Adrenal gland (tissue), 12 donors: Measurements from ENCODE around the gene SLC35B1. TPM values are rescaled to one million over a fixed set of nuclear protein-coding genes. Genes with fewer than 3 reads are reported as not detected.
A peak's percentile ranks its signal among the peaks of the same experiment; 100 is the strongest.
"Not testable (repeated sequence)": the region's sequence is repeated elsewhere in the genome, so short reads cannot be mapped to it uniquely, and the experiment has no call there.

Source experiments
- DNase-seq, 7 donors: peaks; one replicate each; pipeline ENCODE4 v3.0.0-alpha.2; 2019 to 2020
- H3K27ac ChIP-seq, 5 donors: fragments of 200-600 bp; sonication (generic) in 4 of 5; 1 replicate in 3 of 5; 2 replicates in 2 of 5; pipeline versions ENCODE4 v1.5.1 to v1.8.0; 2016 to 2020; ENCODE audit warnings: mild to moderate bottlenecking in 1 of 5
- H3K27me3 ChIP-seq: fragments of 200-600 bp; 2 replicates; pipeline ENCODE4 v1.8.0; 2021
- H3K36me3 ChIP-seq, 2 donors: fragments of 200-600 bp; replicated peaks in 1 of 2; 1 replicate in 1 of 2; 2 replicates in 1 of 2; pipeline versions ENCODE4 v1.5.1 to v1.8.0; 2018 to 2022
- H3K4me1 ChIP-seq, 2 donors: fragments of 200-600 bp; replicated peaks in 1 of 2; 1 replicate in 1 of 2; 2 replicates in 1 of 2; pipeline versions ENCODE4 v1.5.1 to v1.8.0; 2018 to 2021
- H3K4me3 ChIP-seq, 4 donors: fragments of 200-600 bp; sonication (generic) in 3 of 4; one replicate each; pipeline ENCODE4 v1.5.1; 2016 to 2018
- H3K9me3 ChIP-seq, 3 donors: fragments of 200-600 bp; sonication (generic) in 1 of 3; replicated peaks in 1 of 3; 1 replicate in 2 of 3; 2 replicates in 1 of 3; pipeline versions ENCODE4 v1.5.1 to v1.8.0; 2016 to 2021
- CTCF ChIP-seq, 6 experiments: fragments of 450-650 bp in 4 of 6; fragments of 200-600 bp in 2 of 6; sonication (generic) in 1 of 6; IDR thresholded peaks; 1 replicate in 5 of 6; 2 replicates in 1 of 6; pipeline versions ENCODE4 v1.5.1 to v1.8.0; 2016 to 2021; ENCODE audit warnings: antibody characterized with exemption in 6 of 6, mild to moderate bottlenecking in 2 of 6, moderate library complexity in 1 of 6
- POLR2A ChIP-seq, 2 donors: fragments of 450-650 bp; IDR thresholded peaks; one replicate each; pipeline ENCODE4 v1.6.1; 2017; ENCODE audit warnings: antibody characterized with exemption in 2 of 2, mild to moderate bottlenecking in 2 of 2, moderate library complexity in 1 of 2
- WGBS, 4 donors: extraction: QIAGEN DNeasy Blood & Tissue Kit in 2 of 4; methylation state at CpG; one replicate each; pipeline versions ENCODE4 v1.1.5 to v1.1.7; 2013 to 2017; 5-methylcytosine and 5-hydroxymethylcytosine counted together
- intact Hi-C, 2 donors: fragments of 100-400 bp; cut with DNase I; formaldehyde crosslinking; loops; one replicate each; pipeline versions ENCODE4 v1.14.1 to v1.15.0; 2022 to 2023
- polyA plus RNA-seq, 3 donors: library from polyadenylated mRNA; stranded (reverse); fragments of 200-250 nt in 2 of 3; fragments of 350-450 nt in 1 of 3; fragmentation: Illumina TruSeq in 1 of 3; extraction: RNeasy Lipid Tissue Mini Kit (QIAGEN cat#74804) in 1 of 3; gene quantifications; one replicate each; pipeline ENCODE4 v1.2.3, GENCODE V29; 2013 to 2014
- total RNA-seq, 9 donors: library from RNA; depleted of rRNA in 4 of 9; stranded (reverse); fragments of >200 nt in 4 of 9; fragments of 120-200 nt in 1 of 9; fragmentation: NEBNext Ultra II Directional in 1 of 9; extraction: Animal tissue kit (Norgen Biotek cat#: 25700) in 1 of 9; gene quantifications; one replicate each; pipeline versions ENCODE4 v1.1.0 to v1.2.4, GENCODE V29; 2013 to 2023
- donor health status: healthy with polysubstance abuse.
- donor health status: Bipolar disorder and iron deficiency.
- donor health status: DM: yes; HTN: yes; CAD: no.
- donor health status: DM: no; HTN: no; CAD: no.
- donor health status: DM: no; HTN: no; CAD: no.
- donor health status: DM: yes; HTN: yes; CAD: no.

SLC35B1 gene
- total and polyA plus RNA-seq, 12 donors, result 20.9 to 87.9 (median 43.0) TPM

GRCh38 chr17:49677933-49678847 is 29.6 kb downstream of the SLC35B1 start, which contains the start of gene SPOP:
SPOP (minus strand) TSS chr17:49678097; CDS start chr17:49622810, 55,287 bp downstream.
- Histone ChIP-seq H3K4me3 (peak within 1 kb of the TSS in 3 of 4 donors; percentile 36 to 78 (median 75)), H3K9me3 (no peaks in the 10 kb centered on the region), H3K27ac (peak within 1 kb of the TSS; percentile 85 to 99 (median 96)), H3K27me3 (no peaks in the 10 kb centered on the region), H3K36me3 (no peaks in the 10 kb centered on the region), H3K4me1 (peaks cover 26 to 38% of the 10 kb centered on the region in 2 donors)
- intact Hi-C loops, result no loop called here
- WGBS, 4 donors, result 15 to 20% (median 18%) methylated on average over 38 to 53 of the region's 53 CpGs
- peak; percentile 99 to 100 (median 100) for DNase-seq
- TF ChIP-seq POLR2A (IDR thresholded peaks at IDR 0.05) (peak; percentile 19 to 69), CTCF (IDR thresholded peaks at IDR 0.05) (no peak)

GRCh38 chr17:49677134-49677932 is 30.4 kb downstream of the SLC35B1 start:
- intact Hi-C loops, result no loop called here
- Histone ChIP-seq H3K27me3 (no peaks in the 10 kb centered on the region), H3K27ac (peak overlapping the region; percentile 85 to 99 (median 96)), H3K4me3 (peak overlapping the region in 3 of 4 donors; percentile 36 to 78 (median 75)), H3K4me1 (peaks cover 26 to 43% of the 10 kb centered on the region in 2 donors), H3K9me3 (no peaks in the 10 kb centered on the region), H3K36me3 (no peaks in the 10 kb centered on the region)
- 0 to 3% (median 0%) methylated on average over 5 to 34 of the region's 34 CpGs for WGBS, 4 donors
- TF ChIP-seq CTCF (IDR thresholded peaks at IDR 0.05) (no peak), POLR2A (IDR thresholded peaks at IDR 0.05) (no peak)
- peak; percentile 97 to 98 (median 97) for DNase-seq

- Histone ChIP-seq H3K27ac (peak overlapping the region in 4 of 5 donors; percentile 94 to 99 (median 97)), H3K36me3 (no peaks in the 10 kb centered on the region), H3K4me3 (peak overlapping the region in 2 of 4 donors; percentile 75 to 78), H3K9me3 (no peaks in the 10 kb centered on the region), H3K4me1 (peaks cover 26 to 46% of the 10 kb centered on the region in 2 donors), H3K27me3 (no peaks in the 10 kb centered on the region)
- no peak for TF ChIP-seq POLR2A (IDR thresholded peaks at IDR 0.05)
- intact Hi-C loops, result no loop called here
- WGBS, 4 donors, result 14 to 17% (median 16%) methylated on average over 5 of the region's 5 CpGs
- peak in 1 of 7 donors; percentile 18 for DNase-seq
These were observed 31.4 kb downstream of the SLC35B1 start for GRCh38 chr17:49676276-49676868.

GRCh38 chr17:49674507-49674906 is 33.3 kb downstream of the SLC35B1 start:
- H3K27me3 ChIP-seq, result no peaks in the 10 kb centered on the region
- H3K4me1 ChIP-seq, result peaks cover 30 to 64% of the 10 kb centered on the region in 2 donors
- H3K27ac ChIP-seq, result no peak overlapping the region
- H3K36me3 ChIP-seq, result no peaks in the 10 kb centered on the region
- no peak for DNase-seq
- intact Hi-C loops, result no loop called here
- no peaks in the 10 kb centered on the region for H3K9me3 ChIP-seq
- TF ChIP-seq POLR2A (IDR thresholded peaks at IDR 0.05) (no peak), CTCF (IDR thresholded peaks at IDR 0.05) (no peak)
- H3K4me3 ChIP-seq, result no peak overlapping the region

- H3K4me3 ChIP-seq, H3K36me3 ChIP-seq, intact Hi-C loops, H3K27ac ChIP-seq, H3K9me3 ChIP-seq, H3K27me3 ChIP-seq, DNase-seq: not testable (repeated sequence)
- peaks cover 30 to 64% of the 10 kb centered on the region in 2 donors for H3K4me1 ChIP-seq
- WGBS, 4 donors, result 87 to 93% (median 92%) methylated on average over 6 of the region's 6 CpGs
These were observed 34.1 kb downstream of the SLC35B1 start for GRCh38 chr17:49673679-49674078.
